ENCODE data around the gene LCE2C.
"Not testable (repeated sequence)": the region's sequence is repeated elsewhere in the genome, so short reads cannot be mapped to it uniquely, and the experiment has no call there.

Gene LCE2C, protein sequence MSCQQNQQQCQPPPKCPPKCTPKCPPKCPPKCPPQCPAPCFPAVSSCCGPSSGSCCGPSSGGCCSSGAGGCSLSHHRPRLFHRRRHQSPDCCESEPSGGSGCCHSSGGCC

DNA sequence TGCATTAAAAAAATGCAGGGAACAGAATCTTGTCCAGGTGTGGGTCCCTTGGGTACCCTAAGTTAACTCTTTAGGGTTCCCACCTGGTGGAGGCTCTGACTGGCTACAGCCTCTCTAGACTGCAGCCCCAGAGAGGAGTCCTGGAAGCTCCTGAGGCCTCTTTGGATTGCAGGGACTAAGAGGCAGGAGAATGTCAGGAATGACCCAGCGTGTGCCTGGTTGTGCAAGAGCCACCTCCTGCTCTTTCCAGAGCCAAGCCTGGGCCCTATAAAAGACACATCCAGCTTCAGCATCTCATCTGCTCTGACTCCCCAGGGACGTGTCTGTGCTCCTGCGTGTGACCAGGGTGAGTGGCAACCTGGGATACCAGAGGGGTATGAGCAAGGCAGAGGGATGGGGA lies at the start of gene LCE2C:
LCE2C (plus strand) TSS at position 297 of the 400 bp plus-strand sequence. CDS start 737 bp downstream, outside the sequence.
- H3K27me3 ChIP-seq (replicated peaks; ENCODE audit: control insufficient read depth, insufficient read depth, low read length); H3K36me3 ChIP-seq (ENCODE audit: control insufficient read depth, insufficient read depth, low read length); DNase-seq (ENCODE audit: extremely low read depth, insufficient read length); H3K4me3 ChIP-seq (replicated peaks; ENCODE audit: low read depth, low read length): not testable (repeated sequence)

DNA sequence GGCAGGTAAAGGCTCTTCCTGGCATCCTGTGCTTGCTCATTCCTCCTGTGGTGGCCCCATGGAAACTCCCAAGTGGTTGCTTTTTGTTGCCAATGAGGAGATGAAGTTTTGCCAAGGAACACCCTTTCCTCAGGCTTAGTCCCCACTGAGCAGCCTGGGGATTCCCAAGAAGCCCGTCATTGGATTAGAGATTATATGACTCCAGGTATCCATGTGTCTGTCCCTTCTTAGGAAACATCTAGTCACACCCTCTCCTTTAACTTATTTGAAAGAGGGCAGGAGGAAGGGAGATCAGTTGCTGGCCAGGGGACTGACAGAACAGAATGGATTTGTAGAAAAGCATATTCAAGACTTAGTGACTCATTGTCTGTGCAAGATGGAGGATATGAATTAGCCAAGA lies 48.3 kb upstream of the LCE2C start:
- Histone ChIP-seq H3K36me3 (ENCODE audit: control insufficient read depth, insufficient read depth, low read length) (no peaks in the 10 kb centered on the region), H3K27me3 (replicated peaks; ENCODE audit: control insufficient read depth, insufficient read depth, low read length) (no peaks in the 10 kb centered on the region; the same call in 1 of the 2 replicates), H3K4me3 (replicated peaks; ENCODE audit: low read depth, low read length) (no peak overlapping the region)
- TF ChIP-seq, protein P1, sequence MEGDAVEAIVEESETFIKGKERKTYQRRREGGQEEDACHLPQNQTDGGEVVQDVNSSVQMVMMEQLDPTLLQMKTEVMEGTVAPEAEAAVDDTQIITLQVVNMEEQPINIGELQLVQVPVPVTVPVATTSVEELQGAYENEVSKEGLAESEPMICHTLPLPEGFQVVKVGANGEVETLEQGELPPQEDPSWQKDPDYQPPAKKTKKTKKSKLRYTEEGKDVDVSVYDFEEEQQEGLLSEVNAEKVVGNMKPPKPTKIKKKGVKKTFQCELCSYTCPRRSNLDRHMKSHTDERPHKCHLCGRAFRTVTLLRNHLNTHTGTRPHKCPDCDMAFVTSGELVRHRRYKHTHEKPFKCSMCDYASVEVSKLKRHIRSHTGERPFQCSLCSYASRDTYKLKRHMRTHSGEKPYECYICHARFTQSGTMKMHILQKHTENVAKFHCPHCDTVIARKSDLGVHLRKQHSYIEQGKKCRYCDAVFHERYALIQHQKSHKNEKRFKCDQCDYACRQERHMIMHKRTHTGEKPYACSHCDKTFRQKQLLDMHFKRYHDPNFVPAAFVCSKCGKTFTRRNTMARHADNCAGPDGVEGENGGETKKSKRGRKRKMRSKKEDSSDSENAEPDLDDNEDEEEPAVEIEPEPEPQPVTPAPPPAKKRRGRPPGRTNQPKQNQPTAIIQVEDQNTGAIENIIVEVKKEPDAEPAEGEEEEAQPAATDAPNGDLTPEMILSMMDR (IDR thresholded peaks at IDR 0.05; ENCODE audit: insufficient read depth, low read length, poor library complexity, severe bottlenecking): no peak
- no peak for DNase-seq (ENCODE audit: extremely low read depth, insufficient read length)

DNA sequence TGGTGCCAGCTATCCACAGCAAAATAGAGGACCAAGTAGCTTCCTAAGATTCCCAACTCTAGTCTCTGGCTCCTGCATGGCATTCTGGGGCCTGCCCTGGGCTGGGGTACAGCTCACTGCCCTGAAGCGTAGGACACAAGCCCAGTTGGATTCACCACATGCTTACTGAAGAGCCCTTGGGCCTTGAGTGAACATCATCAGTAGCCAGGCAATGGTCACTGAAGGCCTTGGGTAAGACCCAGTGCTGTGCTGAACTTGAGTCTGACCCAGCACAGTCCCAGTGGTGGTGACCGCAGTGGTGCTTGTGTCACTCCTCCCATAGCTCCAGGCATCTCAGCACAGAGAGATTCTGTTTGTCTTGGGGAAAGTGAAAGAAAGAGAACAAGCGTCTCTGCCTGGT lies 44.5 kb upstream of the LCE2C start:
- TF ChIP-seq, protein P1 (IDR thresholded peaks at IDR 0.05; ENCODE audit: insufficient read depth, low read length, poor library complexity, severe bottlenecking): no peak
- Histone ChIP-seq H3K27me3 (replicated peaks; ENCODE audit: control insufficient read depth, insufficient read depth, low read length) (no peaks in the 10 kb centered on the region; the same call in 1 of the 2 replicates), H3K36me3 (ENCODE audit: control insufficient read depth, insufficient read depth, low read length) (no peaks in the 10 kb centered on the region), H3K4me3 (replicated peaks; ENCODE audit: low read depth, low read length) (no peak overlapping the region)
- no peak for DNase-seq (ENCODE audit: extremely low read depth, insufficient read length)

DNA sequence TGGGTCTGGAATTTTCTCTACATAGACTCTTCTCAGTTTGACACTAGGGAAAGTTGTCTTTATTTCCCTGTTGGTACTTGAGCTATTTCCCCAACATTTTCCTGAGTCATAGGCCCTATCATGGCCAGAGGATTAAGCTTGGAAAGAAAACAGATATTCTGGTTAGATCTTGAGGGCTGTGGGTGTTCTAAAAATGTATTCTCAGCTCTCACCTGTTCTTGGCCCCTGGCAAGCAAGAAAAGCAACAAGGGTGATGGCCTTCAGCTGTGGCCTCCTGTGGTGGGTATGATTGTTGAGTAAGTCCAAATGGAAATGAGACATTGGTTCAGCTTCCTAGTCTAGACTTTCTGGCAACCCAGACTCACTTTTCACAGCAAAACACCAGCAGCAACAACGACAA lies 34.7 kb upstream of the LCE2C start:
- Histone ChIP-seq H3K27me3 (replicated peaks; ENCODE audit: control insufficient read depth, insufficient read depth, low read length) (no peaks in the 10 kb centered on the region; the same call in none of the 2 replicates), H3K36me3 (ENCODE audit: control insufficient read depth, insufficient read depth, low read length) (no peaks in the 10 kb centered on the region), H3K4me3 (replicated peaks; ENCODE audit: low read depth, low read length) (no peak overlapping the region)
- DNase-seq (ENCODE audit: extremely low read depth, insufficient read length): no peak
- TF ChIP-seq, protein P1 (IDR thresholded peaks at IDR 0.05; ENCODE audit: insufficient read depth, low read length, poor library complexity, severe bottlenecking): no peak

DNA sequence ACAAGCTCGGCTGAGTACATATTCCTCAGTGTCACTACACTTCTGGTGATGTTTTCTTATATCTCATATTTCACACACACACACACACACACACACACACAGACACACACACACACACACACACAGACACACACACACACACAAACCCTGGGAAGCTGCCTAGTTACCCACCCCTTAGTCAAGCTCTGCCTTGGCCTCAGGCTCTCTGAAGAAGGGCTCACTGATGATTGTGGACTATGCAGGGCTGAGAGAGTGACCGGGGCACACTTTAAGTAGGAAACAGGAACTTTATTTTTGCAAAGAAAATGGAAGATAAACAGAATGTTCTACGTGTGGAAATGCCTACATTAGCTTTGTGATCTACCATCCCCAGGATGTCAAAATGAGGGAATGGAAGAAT lies 31.1 kb upstream of the LCE2C start:
- DNase-seq (ENCODE audit: extremely low read depth, insufficient read length): no peak
- no peaks in the 10 kb centered on the region; the same call in none of the 2 replicates for H3K27me3 ChIP-seq (replicated peaks; ENCODE audit: control insufficient read depth, insufficient read depth, low read length)
- H3K36me3 ChIP-seq (ENCODE audit: control insufficient read depth, insufficient read depth, low read length): no peaks in the 10 kb centered on the region
- TF ChIP-seq, protein P1 (IDR thresholded peaks at IDR 0.05; ENCODE audit: insufficient read depth, low read length, poor library complexity, severe bottlenecking): no peak
- H3K4me3 ChIP-seq (replicated peaks; ENCODE audit: low read depth, low read length): no peak overlapping the region

DNA sequence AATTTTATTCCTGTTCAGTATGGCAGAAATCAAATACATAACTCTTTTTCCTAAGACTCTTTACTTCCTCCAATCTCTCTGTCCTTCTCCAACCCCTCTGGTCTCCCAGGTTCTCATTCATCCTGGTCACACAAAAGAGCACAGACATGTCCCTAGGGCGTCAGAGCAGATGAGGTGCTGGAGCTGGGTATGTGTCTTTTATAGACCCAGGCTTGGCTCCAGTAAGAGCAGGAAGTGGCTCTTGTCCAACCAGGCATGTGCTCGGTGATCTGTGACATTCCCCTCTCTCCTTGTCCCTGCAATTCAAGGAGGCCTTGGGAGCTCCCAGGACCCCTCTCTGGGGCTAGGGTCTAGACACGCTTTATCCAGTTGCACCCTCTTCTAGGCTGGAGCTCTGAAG lies 29.9 kb upstream of the LCE2C start:
- H3K36me3 ChIP-seq (ENCODE audit: control insufficient read depth, insufficient read depth, low read length): no peaks in the 10 kb centered on the region
- DNase-seq (ENCODE audit: extremely low read depth, insufficient read length): no peak
- H3K27me3 ChIP-seq (replicated peaks; ENCODE audit: control insufficient read depth, insufficient read depth, low read length): no peaks in the 10 kb centered on the region; the same call in none of the 2 replicates
- TF ChIP-seq, protein P1 (IDR thresholded peaks at IDR 0.05; ENCODE audit: insufficient read depth, low read length, poor library complexity, severe bottlenecking): no peak
- H3K4me3 ChIP-seq (replicated peaks; ENCODE audit: low read depth, low read length): no peak overlapping the region

All from GM06990 (cell line).